HG02623 (cell line): Measurements from ENCODE around the gene EIF3L.
"Not testable (repeated sequence)": the region's sequence is repeated elsewhere in the genome, so short reads cannot be mapped to it uniquely, and the experiment has no call there.

Experiments used
- ATAC-seq: cut with Tn5 transposase; IDR thresholded peaks from one replicate; pipeline ENCODE4 v1.9.1; 2021; ENCODE audit warnings: moderate library complexity; ENCODE audit not compliant: unreplicated experiment

The EIF3L gene

GRCh38 chr22:37849089-37849751 lies at the start of gene EIF3L:
TSS of gene EIF3L (plus strand) at chr22:37849419. CDS start at chr22:37849450, 31 bp downstream.
- ATAC-seq, result peak; percentile 53

DNA sequence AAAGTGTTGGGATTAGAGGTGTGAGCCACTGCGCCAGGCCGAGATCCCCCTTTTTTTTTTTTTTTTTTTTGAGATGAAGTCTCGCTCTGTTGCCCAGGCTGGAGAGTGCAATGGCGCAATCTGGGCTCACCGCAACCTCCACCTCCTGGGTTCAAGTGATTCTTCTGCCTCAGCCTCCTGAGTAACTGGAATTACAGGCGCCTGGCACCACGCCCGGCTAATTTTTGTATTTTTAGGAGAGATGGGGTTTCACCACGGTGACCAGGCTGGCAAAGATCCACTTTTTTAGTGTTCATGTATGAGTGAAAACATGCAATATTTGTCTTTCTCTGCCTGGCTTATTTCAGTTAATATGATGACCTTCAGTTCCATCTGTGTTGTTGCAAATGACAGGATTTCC lies 49.2 kb upstream of the EIF3L start:
- not testable (repeated sequence) for ATAC-seq

GRCh38 chr22:37801946-37802309 lies 47.3 kb upstream of the EIF3L start:
- no peak for ATAC-seq

DNA sequence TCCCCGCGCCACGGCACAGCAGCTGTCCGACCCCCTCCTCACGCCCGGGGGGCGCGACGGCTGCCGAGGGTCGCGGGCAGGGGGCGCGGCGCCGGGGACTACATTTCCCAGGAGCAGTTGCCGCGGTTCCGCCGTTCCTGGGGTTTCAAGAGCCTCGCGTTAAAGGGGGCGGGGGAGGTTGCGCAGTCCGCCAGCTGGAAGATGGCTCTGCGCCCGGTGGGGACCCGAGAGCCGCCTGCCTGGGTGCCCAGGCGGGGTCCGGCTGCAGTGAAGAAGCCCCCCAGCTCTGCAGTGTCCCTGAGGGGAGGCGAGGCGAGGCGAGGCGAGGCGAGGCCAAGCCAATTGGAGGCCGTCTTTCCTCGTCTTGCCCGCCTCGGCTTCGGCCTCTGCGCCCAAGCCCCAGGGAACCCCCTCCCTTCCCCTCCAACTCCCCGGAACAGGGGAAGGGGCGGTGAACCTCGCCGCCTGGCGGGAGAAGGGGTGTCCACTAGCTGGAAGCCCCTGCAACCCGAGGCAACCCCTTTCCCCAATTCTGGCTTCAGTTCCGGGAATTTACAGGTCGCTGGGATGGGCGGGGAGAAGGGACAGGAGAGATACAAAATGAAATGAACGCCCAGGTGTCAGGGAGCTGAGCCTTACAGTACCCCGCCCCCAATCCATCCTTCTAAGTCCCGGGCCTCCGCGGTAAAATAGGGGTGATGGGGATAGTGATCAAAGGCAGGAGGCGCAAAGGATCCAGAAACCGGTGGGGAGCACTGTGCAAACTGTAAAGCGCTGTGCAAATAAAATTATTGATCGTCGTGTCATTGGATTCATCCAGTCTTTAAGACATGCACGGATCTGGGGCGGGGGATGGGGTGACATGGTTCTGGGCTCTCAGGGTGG lies 46.7 kb upstream of the EIF3L start:
- no peak for ATAC-seq

DNA sequence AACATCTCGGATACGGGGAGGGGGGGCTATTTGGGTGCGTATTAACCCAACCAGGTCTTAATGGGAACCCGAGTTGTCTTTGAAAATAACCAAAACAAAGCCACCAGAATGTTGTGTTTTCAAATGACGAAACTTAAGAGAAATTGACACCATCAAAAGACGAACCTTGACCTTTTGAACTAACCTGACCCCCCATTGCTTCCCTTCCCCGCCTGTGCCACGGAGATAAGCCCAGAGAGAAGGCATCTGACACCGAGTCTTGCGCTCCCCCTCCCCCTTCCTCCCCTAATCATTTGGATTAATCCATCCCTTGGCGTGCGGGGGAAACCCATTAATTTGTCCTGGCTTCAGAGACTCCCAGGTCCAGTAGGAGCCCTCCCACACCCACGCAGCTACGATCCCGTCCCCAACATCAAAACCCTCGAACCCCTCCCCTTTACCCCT lies 46.0 kb upstream of the EIF3L start:
- ATAC-seq, result no peak

- ATAC-seq, result no peak
These were observed 45.4 kb upstream of the EIF3L start for GRCh38 chr22:37803639-37804351.

DNA sequence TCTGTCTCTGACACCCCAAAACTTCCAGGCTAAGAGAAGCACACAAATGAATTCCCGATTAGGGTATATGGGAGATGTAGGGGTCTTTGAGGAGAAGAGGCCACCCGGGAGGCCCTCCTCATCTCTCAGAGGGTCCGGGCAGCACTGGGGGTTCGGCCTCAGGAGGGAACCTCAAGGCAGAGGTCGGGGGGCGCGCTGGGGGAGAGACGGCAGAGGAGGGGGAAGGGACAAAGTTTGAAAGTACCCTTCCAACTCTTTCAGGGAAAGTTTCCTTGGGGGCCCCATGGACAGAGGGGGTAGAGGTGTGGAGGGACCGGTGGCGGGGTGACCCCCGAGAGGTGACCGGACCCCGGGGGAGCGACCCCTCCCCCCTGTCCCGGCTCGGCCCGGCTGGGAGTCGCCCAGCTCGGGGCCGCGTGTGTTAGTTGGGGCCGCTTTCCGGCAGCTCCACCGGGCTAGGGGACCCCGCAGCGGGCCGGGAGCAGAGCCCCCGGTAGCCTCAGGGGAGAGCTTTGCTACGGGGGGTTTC lies 44.8 kb upstream of the EIF3L start:
- no peak for ATAC-seq

GRCh38 chr22:37804881-37805809 lies 44.1 kb upstream of the EIF3L start:
- ATAC-seq, result no peak

- no peak for ATAC-seq
These were observed 43.4 kb upstream of the EIF3L start for GRCh38 chr22:37805810-37806277.

DNA sequence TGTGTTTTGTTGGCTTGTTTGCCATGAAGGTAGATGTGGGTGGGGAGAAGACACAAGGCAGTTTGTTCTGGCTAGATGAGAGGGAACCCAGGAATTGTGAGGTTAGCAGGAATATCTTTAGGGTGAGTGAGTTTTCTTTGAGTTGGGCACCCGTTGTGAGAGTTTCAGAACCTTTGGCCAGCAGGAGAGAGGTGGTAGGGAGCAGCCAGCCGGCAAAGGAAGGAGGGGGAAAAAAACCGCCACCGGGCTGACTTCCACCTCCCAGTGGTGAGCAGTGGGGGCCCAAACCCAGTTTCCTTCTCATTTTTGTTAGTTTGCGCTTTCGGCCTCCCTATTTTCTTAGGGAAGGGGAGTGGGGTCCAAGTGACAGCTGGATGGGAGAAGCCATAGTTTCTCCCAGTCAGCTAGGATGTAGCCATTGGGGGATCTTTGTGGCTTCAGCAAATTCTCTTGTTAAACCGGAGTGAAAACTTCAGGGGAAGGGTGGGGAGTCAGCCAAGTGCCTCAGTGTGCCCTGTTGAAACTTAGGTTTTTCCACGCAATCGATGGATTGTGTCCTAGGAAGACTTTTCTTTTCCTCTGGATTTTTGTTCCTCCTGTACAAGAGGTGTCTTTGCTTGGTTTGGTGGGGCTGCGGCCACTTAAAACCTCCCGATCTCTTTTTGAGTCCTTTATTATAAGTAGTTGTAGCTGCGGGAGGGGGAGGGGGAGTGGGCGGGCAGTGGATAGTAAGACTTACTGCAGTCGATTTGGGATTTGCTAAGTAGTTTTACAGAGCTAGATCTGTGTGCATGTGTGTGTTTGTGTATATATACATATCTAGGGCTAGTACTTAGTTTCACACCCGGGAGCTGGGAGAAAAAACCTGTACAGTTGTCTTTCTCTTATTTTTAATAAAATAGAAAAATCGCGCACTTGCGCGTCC lies 42.5 kb upstream of the EIF3L start:
- ATAC-seq, result no peak

GRCh38 chr22:37807410-37808293 lies 41.6 kb upstream of the EIF3L start, which contains the start of gene GCAT:
TSS of gene GCAT (plus strand) at chr22:37807934. CDS start at chr22:37807968, 34 bp downstream.
- peak; percentile 83 for ATAC-seq

DNA sequence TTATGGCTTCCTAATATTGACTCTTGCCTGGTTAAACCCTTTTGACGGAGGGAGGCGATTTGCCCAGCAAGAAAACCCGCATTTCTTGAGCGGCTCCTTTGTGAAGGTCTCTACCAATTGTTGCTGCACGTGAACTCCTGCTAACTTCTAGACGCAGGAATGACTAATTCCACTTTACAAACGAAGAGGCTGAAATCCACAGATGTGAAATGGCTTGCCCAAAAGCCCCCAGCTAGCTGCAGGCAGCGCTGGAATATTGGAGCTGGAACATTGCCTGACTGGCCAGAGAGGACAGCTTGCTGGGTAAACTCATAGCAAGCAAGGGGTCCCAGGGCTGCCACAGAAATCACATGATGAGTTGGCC lies 40.9 kb upstream of the EIF3L start:
- ATAC-seq, result no peak

DNA sequence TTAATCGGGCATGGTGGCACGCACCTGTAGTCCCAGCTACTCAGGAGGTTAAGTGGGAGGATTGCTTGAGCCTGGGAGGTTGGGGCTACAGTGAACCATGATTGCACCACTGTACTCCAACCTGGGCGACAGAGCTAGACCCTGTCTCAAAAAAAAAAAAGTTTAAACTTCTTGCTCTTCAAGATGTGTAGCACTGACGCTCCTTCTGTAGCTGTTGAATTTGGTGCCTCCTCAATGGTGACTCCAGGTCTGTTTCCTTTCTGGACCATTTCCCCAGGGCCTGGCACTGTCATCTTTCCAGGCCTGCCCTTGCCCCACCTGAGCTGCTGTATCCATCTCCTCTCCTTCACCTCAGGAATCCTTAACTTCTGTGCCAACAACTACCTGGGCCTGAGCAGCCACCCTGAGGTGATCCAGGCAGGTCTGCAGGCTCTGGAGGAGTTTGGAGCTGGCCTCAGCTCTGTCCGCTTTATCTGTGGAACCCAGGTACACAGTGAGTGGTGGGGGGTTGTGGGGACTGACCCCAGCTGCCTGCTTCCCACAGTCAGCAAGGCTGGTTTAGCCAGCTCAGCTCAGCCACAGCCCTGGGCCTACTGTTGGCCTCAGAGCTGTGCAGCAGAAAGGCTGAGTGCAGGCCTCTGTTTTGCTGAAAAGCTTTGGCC lies 39.4 kb upstream of the EIF3L start:
- ATAC-seq, result no peak

GRCh38 chr22:37811867-37812266 lies 37.4 kb upstream of the EIF3L start:
- no peak for ATAC-seq

- ATAC-seq, result no peak
These were observed 36.1 kb upstream of the EIF3L start for GRCh38 chr22:37812869-37813678.

DNA sequence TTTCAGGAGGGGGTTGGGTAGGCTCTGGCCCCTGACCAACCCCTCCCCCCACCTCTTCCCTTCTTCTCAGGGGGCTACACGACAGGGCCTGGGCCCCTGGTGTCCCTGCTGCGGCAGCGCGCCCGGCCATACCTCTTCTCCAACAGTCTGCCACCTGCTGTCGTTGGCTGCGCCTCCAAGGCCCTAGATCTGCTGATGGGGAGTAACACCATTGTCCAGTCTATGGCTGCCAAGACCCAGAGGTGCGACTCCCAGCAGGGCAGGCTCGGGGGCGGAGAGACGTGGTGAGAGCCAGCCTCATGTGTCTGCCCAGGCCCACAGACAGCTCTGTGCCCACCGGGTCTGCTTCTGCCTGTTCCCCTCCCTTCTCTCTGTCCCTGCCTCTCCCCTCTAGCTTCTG lies 33.6 kb upstream of the EIF3L start:
- ATAC-seq, result no peak
